ENCODE measurements around the gene FARSA.
"Not testable (repeated sequence)": the region's sequence is repeated elsewhere in the genome, so short reads cannot be mapped to it uniquely, and the experiment has no call there.

Gene FARSA

DNA sequence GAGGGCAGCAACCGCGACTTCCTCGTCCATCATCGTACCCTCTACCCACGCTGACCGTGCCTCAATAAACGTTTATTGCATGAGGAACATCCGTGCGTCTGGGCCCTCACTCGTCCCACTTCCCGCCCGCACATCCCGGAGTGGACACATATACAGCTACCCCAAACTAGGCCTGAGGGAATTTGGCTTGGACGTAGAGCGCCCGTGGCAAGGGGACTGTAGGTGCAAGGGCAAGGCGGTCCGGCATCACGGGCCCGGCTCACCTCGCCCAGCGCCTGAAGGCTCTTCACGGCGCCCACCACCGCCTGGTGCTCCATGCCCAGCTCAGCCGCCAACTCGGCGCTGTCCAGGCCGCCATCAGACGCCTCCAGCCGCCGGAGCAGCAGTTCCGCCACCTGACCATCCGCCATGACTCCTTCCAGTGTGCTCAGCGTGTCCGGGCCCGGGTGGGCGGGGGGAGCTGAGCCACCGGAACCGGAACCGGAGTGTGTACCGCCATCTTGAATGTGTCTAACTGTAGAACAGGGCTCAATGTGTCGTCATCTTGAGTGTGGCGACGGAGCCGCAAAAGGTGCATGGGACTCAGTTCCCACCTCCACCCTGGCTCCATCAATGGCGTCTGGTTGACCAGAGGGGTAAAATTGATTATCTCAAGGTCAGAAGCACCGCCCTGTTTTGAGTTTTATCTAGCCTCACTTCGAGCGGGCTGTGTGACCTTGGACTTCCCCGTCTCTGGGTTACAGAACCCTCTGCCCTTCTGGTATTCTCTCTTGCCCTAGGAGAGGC lies at the start of gene FARSA:
Gene FARSA, minus strand, starts transcription at position 425 of the 786 bp plus-strand sequence. Its CDS starts 15 bp downstream, at position 410.
- in situ Hi-C loops (cut with MboI; ENCODE audit: low pct_unique_long_range_greater_than_20kb, low sequenced_read_pairs, unreplicated experiment): no loop called here
- TF ChIP-seq, protein P1, sequence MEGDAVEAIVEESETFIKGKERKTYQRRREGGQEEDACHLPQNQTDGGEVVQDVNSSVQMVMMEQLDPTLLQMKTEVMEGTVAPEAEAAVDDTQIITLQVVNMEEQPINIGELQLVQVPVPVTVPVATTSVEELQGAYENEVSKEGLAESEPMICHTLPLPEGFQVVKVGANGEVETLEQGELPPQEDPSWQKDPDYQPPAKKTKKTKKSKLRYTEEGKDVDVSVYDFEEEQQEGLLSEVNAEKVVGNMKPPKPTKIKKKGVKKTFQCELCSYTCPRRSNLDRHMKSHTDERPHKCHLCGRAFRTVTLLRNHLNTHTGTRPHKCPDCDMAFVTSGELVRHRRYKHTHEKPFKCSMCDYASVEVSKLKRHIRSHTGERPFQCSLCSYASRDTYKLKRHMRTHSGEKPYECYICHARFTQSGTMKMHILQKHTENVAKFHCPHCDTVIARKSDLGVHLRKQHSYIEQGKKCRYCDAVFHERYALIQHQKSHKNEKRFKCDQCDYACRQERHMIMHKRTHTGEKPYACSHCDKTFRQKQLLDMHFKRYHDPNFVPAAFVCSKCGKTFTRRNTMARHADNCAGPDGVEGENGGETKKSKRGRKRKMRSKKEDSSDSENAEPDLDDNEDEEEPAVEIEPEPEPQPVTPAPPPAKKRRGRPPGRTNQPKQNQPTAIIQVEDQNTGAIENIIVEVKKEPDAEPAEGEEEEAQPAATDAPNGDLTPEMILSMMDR (IDR thresholded peaks at IDR 0.05; ENCODE audit: extremely low read depth, insufficient read depth, missing control alignments): no peak
- peak; percentile 94 for DNase-seq (ENCODE audit: low spot score)

DNA sequence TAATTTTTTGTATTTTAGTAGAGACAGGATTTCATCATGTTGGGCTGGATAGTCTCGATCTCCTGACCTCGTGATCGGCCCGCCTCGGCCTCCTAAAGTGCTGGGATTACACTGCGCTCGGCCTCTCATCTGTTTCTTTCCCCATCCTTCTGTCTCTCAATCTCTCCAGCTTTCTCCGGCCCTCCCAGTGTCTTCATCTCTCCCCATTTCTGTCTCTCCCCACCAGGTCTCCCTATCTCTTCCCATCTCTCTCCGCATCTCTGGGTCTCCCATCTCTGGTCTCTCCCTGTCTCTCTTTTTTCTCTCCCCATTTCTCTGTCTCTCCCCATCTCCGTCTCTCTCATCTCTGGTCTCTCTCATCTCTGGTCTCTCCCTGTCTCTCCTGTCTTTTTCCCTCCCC lies 49.6 kb upstream of the FARSA start:
- TF ChIP-seq, protein P1 (IDR thresholded peaks at IDR 0.05; ENCODE audit: extremely low read depth, insufficient read depth, missing control alignments): no peak
- in situ Hi-C loops (cut with MboI; ENCODE audit: low pct_unique_long_range_greater_than_20kb, low sequenced_read_pairs, unreplicated experiment): no loop called here

DNA sequence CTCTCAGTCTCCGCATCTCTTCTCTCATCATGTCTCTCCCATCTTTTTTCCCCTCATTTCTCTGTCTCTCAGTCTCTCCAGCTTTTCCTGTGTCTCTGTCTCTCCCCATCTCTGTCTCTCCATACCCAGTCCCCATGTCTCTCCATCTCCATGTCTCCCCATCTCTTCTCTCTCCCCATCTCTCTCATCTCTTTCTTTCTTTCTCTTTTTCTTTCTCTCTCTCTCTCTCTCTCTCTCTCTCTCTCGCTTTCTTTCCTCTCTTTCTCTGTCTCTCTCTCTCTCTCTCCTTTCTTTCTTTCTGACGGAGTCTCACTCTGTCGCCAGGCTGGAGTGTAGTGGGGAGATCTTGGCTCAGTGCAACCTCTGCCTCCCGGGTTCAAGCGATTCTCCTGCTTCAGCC lies 49.1 kb upstream of the FARSA start:
- in situ Hi-C loops (cut with MboI; ENCODE audit: low pct_unique_long_range_greater_than_20kb, low sequenced_read_pairs, unreplicated experiment): no loop called here
- TF ChIP-seq, protein P1 (IDR thresholded peaks at IDR 0.05; ENCODE audit: extremely low read depth, insufficient read depth, missing control alignments): no peak
- DNase-seq (ENCODE audit: low spot score): no peak

More for the DNA sequence above, 49.6 kb upstream of the FARSA start:
- DNase-seq (ENCODE audit: low spot score): no peak

DNA sequence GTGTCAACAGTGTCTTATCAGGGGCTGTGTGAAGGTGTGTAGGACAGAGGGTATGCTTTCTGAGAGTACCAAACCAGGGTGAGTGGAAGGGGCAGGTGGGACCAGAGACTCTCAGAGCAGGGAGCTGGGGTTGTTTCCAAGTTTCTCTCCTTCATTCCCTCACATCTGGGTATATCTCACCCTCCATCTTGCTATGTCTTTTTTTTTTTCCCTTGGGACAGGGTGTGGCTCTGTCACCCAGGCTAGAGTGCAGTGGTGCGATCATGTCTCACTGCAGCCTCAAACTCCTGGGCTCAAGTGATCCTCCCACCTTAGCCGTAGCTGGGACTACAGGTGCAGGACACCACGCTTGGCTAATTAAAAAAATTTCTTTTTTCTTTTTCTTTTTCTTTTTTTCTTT lies 46.5 kb upstream of the FARSA start:
- DNase-seq (ENCODE audit: low spot score): no peak
- in situ Hi-C loops (cut with MboI; ENCODE audit: low pct_unique_long_range_greater_than_20kb, low sequenced_read_pairs, unreplicated experiment): loop anchor here (5.0 kb wide), 1 partner anchor 112 kb away; no protein-coding TSS in a partner anchor
- TF ChIP-seq, protein P1 (IDR thresholded peaks at IDR 0.05; ENCODE audit: extremely low read depth, insufficient read depth, missing control alignments): no peak

DNA sequence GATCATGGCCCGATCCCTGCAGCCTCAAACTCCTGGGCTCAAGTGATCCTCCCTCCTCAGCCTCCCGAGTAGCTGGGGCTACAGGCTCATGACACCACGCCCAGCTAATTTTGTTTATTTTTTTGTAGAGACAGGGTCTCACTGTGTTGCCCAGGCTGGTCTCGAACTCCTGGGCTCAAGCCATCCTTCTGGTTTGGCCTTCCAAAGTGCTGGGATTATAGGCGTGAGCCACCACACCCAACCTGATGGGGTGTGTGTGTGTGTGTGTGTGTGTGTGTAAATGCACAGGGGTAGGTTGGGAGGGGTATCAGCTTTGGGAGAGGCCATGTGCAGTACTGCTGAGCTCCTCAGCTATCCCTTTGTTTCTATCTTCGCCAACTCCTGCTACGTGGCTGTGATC lies 42.6 kb upstream of the FARSA start:
- in situ Hi-C loops (cut with MboI; ENCODE audit: low pct_unique_long_range_greater_than_20kb, low sequenced_read_pairs, unreplicated experiment): loop anchor here (5.0 kb wide), 1 partner anchor 116 kb away; no protein-coding TSS in a partner anchor
- DNase-seq (ENCODE audit: low spot score): not testable (repeated sequence)

DNA sequence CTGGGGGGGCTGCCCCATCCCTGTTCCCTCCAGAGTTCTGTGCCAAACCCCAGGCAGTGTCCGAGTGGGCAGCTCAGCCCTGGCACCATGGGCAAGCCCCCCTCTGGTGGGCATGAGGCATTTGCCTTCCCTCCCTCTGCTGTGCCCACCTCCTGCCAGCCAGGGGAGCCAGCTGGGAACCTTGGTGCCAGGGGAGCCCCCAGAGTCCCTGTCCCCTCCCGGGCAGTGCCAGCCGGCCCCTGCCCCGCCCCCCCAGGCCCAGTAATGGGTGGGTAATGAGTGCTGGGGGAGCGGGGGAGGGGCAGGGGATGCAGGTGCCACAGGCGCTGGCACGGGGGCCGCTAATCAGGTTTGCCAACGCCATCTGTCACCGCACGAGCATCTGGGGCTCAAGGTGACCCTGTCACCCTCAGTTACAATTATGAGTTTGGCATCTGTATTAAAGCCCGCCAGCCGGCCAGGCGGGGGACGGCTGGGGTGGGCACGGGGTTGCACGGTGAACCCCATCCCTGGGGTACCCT lies 41.8 kb upstream of the FARSA start:
- no peak for DNase-seq (ENCODE audit: low spot score)
- TF ChIP-seq, protein P1 (IDR thresholded peaks at IDR 0.05; ENCODE audit: extremely low read depth, insufficient read depth, missing control alignments): no peak
- in situ Hi-C loops (cut with MboI; ENCODE audit: low pct_unique_long_range_greater_than_20kb, low sequenced_read_pairs, unreplicated experiment): loop anchor here (5.0 kb wide), 1 partner anchor 117 kb away; no protein-coding TSS in a partner anchor
